Smooth muscle cell (in vitro differentiated cells): Measurements from ENCODE around the gene TRPM2. TPM values are rescaled to one million over a fixed set of nuclear protein-coding genes. Genes with fewer than 3 reads are reported as not detected.

ENCODE experiments used
- DNase-seq: peaks from one replicate; lab custom pipeline; 2025; ENCODE audit not compliant: unreplicated experiment; lab: John Stamatoyannopoulos, UW
- H2AFZ ChIP-seq: fragments of 200-600 bp; sonication (generic); 2 replicates; pipeline ENCODE4 v1.6.0; 2016; ENCODE audit warnings: antibody characterized with exemption, low read depth, mild to moderate bottlenecking
- H3F3A ChIP-seq: fragments of 200-600 bp; sonication (generic); 2 replicates; pipeline ENCODE4 v1.6.0; 2017; ENCODE audit warnings: antibody characterized with exemption, low read depth
- H3K27ac ChIP-seq: fragments of 200-600 bp; sonication (generic); 2 replicates; pipeline ENCODE4 v1.5.1; 2016; ENCODE audit warnings: low read depth, mild to moderate bottlenecking
- H3K27me3 ChIP-seq: fragments of 200-600 bp; sonication (generic); 2 replicates; pipeline ENCODE4 v1.6.1; 2016; ENCODE audit warnings: low read depth, mild to moderate bottlenecking
- H3K36me3 ChIP-seq: fragments of 200-600 bp; sonication (generic); 2 replicates; pipeline ENCODE4 v1.5.1; 2016; ENCODE audit warnings: low read depth
- H3K4me1 ChIP-seq: fragments of 200-600 bp; sonication (generic); 2 replicates; pipeline ENCODE4 v1.5.1; 2016; ENCODE audit warnings: low read depth
- H3K4me2 ChIP-seq: fragments of 200-600 bp; sonication (generic); 2 replicates; pipeline ENCODE4 v1.6.0; 2016; ENCODE audit warnings: mild to moderate bottlenecking
- H3K4me3 ChIP-seq: fragments of 200-600 bp; sonication (generic); 2 replicates; pipeline ENCODE4 v1.5.1; 2016; ENCODE audit warnings: mild to moderate bottlenecking
- H3K79me2 ChIP-seq: fragments of 200-600 bp; sonication (generic); 2 replicates; pipeline ENCODE4 v1.6.0; 2016; ENCODE audit warnings: low read depth, mild to moderate bottlenecking
- H3K9ac ChIP-seq: fragments of 200-600 bp; sonication (generic); 2 replicates; pipeline ENCODE4 v1.6.0; 2016; ENCODE audit warnings: low read depth
- H3K9me3 ChIP-seq: fragments of 200-600 bp; sonication (generic); replicated peaks from 2 replicates; pipeline ENCODE4 v1.5.1; 2016; ENCODE audit warnings: low read depth
- H4K20me1 ChIP-seq: fragments of 200-600 bp; sonication (generic); 2 replicates; pipeline ENCODE4 v1.6.0; 2016; ENCODE audit warnings: low read depth
- whole genome bisulfite sequencing: methylation state at CpG from one replicate; pipeline ENCODE4 v1.1.7; 2016; ENCODE audit warnings: low lambda C conversion rate; 5-methylcytosine and 5-hydroxymethylcytosine counted together
- polyA plus RNA-seq: library from polyadenylated mRNA; unstranded; fragments of >200 nt; fragmentation: Nextera tagmentation; extraction: Ambion mirVana; gene quantifications from 2 replicates; pipeline ENCODE4 v1.2.1, GENCODE V29; 2016
- total RNA-seq: library from RNA; depleted of rRNA; stranded (reverse); fragments of >200 nt; gene quantifications from 2 replicates; pipeline ENCODE4 v1.2.3, GENCODE V29; 2014
- TF ChIP-seq, protein P1 (sequence below): fragments of 200-600 bp; sonication (generic); IDR thresholded peaks from 2 replicates; pipeline ENCODE4 v1.5.1; 2017; ENCODE audit warnings: borderline replicate concordance, mild to moderate bottlenecking, antibody characterized with exemption; ENCODE audit not compliant: insufficient read depth, poor library complexity, severe bottlenecking

The TRPM2 gene
- total and polyA plus RNA-seq, 2 experiments from 2014 or later = 0.31 TPM; not detected in 1

DNA sequence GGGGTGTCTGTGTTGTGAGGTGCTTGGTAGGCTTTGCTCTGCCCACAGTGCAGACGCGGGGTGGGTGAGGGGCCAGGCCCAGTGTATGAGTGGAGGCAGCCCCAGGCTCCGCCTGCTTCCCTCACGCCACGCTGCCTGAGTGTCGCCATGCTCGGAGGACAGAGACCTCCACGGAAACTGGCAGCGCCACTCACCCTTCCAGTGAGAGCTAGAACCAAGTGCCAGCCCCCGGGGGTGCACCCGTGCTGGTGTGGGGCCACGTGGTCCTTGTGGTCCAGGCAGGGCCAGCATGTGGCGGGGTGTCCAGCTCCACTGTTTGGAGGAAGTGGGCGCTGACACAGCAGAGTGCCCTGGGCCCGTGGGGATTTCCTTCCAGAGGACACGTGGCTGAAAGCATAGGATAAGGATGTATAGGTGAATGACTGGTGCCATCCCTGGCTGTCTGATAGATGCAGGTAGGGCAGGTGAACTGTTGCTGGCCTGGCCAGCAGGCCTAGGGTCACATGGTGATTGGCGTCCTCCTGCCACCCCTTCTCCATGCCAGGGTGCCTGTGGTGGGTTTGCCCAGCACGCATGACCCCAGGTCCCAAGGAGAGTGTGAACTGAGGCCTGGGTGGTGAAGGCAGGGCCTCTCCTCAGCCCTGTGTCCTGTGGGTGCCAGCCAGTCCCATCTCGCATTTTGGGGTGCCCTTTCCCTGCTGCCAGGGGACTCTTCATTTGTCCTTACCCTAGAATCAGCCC, 105.7 kb downstream of the TRPM2 start:
- Histone ChIP-seq H3F3A (peaks cover 7% of the 10 kb centered on the region), H3K9ac (no peak overlapping the region), H3K4me3 (no peak overlapping the region), H2AFZ (no peak overlapping the region), H3K36me3 (no peaks in the 10 kb centered on the region), H3K79me2 (no peaks in the 10 kb centered on the region), H3K4me2 (no peak overlapping the region), H3K27me3 (no peaks in the 10 kb centered on the region), H4K20me1 (peaks cover 10% of the 10 kb centered on the region), H3K4me1 (no peaks in the 10 kb centered on the region), H3K9me3 (no peaks in the 10 kb centered on the region), H3K27ac (no peak overlapping the region)
- no peak for DNase-seq
- TF ChIP-seq, protein P1, sequence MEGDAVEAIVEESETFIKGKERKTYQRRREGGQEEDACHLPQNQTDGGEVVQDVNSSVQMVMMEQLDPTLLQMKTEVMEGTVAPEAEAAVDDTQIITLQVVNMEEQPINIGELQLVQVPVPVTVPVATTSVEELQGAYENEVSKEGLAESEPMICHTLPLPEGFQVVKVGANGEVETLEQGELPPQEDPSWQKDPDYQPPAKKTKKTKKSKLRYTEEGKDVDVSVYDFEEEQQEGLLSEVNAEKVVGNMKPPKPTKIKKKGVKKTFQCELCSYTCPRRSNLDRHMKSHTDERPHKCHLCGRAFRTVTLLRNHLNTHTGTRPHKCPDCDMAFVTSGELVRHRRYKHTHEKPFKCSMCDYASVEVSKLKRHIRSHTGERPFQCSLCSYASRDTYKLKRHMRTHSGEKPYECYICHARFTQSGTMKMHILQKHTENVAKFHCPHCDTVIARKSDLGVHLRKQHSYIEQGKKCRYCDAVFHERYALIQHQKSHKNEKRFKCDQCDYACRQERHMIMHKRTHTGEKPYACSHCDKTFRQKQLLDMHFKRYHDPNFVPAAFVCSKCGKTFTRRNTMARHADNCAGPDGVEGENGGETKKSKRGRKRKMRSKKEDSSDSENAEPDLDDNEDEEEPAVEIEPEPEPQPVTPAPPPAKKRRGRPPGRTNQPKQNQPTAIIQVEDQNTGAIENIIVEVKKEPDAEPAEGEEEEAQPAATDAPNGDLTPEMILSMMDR = no peak
- WGBS = 95% methylated on average over 16 of the region's 19 CpGs

DNA sequence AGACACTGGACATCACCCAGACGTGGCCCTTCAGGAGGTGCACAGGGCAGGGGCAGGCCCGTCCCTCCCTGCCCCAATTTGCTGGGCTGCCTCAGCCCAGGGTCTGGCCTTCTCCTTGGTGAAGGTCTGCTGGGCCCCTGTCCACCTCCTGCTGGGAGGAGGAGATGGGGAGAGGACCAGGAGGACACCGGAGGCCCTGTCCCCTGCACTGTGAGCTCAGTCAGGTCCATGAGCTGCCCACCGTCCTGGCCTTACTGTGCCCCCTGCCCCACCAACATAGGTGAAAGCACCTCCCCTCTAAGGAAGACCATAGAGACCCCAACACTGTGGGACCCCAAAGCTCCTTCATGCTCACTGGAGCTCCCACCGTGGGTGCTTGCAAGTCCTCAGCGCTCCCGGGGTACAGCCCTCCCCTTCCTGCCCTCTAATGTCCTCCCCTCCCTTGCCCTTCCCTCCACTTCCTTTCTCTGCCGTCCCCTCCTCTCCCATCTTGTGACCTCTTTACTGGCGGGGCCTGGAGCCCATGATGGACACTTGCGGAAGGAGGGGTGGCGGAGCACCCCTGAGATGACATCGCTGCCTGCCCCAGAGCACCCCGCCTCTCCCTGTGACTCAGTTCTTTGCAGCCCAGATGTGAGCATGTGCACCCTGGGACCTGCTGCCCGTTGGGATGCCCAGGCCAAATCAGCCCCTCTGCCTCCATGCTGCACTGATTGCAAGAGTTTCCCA, 106.5 kb downstream of the TRPM2 start:
- Histone ChIP-seq H3K9ac (no peak overlapping the region), H3K27me3 (no peaks in the 10 kb centered on the region), H3K79me2 (no peaks in the 10 kb centered on the region), H3K4me2 (no peak overlapping the region), H2AFZ (no peak overlapping the region), H3K27ac (no peak overlapping the region), H3K4me3 (no peak overlapping the region), H4K20me1 (peaks cover 10% of the 10 kb centered on the region), H3K36me3 (no peaks in the 10 kb centered on the region), H3F3A (no peaks in the 10 kb centered on the region), H3K9me3 (no peaks in the 10 kb centered on the region), H3K4me1 (no peaks in the 10 kb centered on the region)
- 94% methylated on average over 14 of the region's 14 CpGs for WGBS
- TF ChIP-seq, protein P1 = no peak
- DNase-seq = no peak

DNA sequence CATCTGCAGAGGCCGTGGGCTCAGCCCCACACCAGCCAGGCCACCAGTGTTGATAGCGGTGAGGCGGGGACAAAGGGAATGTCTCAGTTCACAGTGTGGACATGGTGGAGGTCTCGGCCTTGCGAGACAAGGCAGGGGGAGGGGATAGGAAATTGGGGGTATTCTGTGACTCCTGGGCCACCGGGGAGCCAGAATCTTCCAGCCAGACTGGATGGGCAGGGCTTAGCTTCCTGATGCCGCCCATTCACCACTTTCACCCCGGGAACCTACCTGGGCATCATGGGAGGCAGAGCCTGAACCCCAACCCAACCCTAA, 107.0 kb downstream of the TRPM2 start:
- Histone ChIP-seq H3K9ac (no peak overlapping the region), H3K4me2 (no peak overlapping the region), H2AFZ (no peak overlapping the region), H3K79me2 (no peaks in the 10 kb centered on the region), H3K4me3 (no peak overlapping the region), H3K27me3 (no peaks in the 10 kb centered on the region), H3K4me1 (no peaks in the 10 kb centered on the region), H3K36me3 (no peaks in the 10 kb centered on the region), H3K9me3 (no peaks in the 10 kb centered on the region), H3F3A (no peaks in the 10 kb centered on the region), H4K20me1 (peaks cover 10% of the 10 kb centered on the region), H3K27ac (no peak overlapping the region)
- WGBS = 98% methylated on average over 8 of the region's 8 CpGs
- DNase-seq = no peak
- TF ChIP-seq, protein P1 = no peak
